ENCODE data around the gene HIVEP2. TPM values are rescaled to one million over a fixed set of nuclear protein-coding genes. Genes with fewer than 3 reads are reported as not detected.

HIVEP2 gene
- polyA plus RNA-seq, 3 donors, result 0.16 to 1.4 (median 0.64) TPM

GRCh38 chr6:142897659-142898058 lies 47.3 kb downstream of the HIVEP2 start:
- Histone ChIP-seq H3K9me3 (replicated peaks in 1 of 2; ENCODE audit: control insufficient read depth in 1 of 2, insufficient read depth in 1 of 2, low read length in 2 of 2) (no peaks in the 10 kb centered on the region), H3K4me2 (replicated peaks; ENCODE audit: extremely low read depth, low read length, poor library complexity, severe bottlenecking) (no peak overlapping the region), H3K36me3 (replicated peaks in 1 of 2; ENCODE audit: control insufficient read depth in 1 of 2, insufficient read depth in 2 of 2, low read length in 2 of 2) (no peaks in the 10 kb centered on the region), H3K9ac (ENCODE audit: insufficient read depth, low read length, poor library complexity, severe bottlenecking) (no peak overlapping the region), H3K4me1 (ENCODE audit: control insufficient read depth in 1 of 2, insufficient read depth in 2 of 2, low read length in 2 of 2) (peaks cover 3 to 7% of the 10 kb centered on the region in 2 donors), H3K27me3 (ENCODE audit: control insufficient read depth in 2 of 2, insufficient read depth in 2 of 2, low read length in 2 of 2) (no peaks in the 10 kb centered on the region), H3K79me2 (ENCODE audit: insufficient read depth, low read length) (no peaks in the 10 kb centered on the region), H2AFZ (ENCODE audit: insufficient read depth, low read depth, low read length, poor library complexity, severe bottlenecking) (no peak overlapping the region), H3K27ac (ENCODE audit: low read depth in 1 of 2, low read length in 2 of 2) (no peak overlapping the region), H3K4me3 (replicated peaks in 1 of 3; ENCODE audit: low read depth in 2 of 3, low read length in 3 of 3) (no peak overlapping the region), H4K20me1 (ENCODE audit: insufficient read depth, low read length) (no peaks in the 10 kb centered on the region)
- no peak for TF ChIP-seq CTCF (IDR thresholded peaks at IDR 0.05)
- peaks cover 0 to 1% (median 0%) of the 10 kb centered on the region in 7 donors for H3K9me3 Mint-ChIP-seq
- no peak for DNase-seq
- 100% methylated on average over 2 of the region's 2 CpGs for WGBS (ENCODE audit: insufficient coverage)
- H3K4me3 Mint-ChIP-seq, result no peak overlapping the region
- H3K36me3 Mint-ChIP-seq, result peaks cover 0 to 3% of the 10 kb centered on the region in 2 donors
- peaks cover 14% of the 10 kb centered on the region for H3K4me1 Mint-ChIP-seq
- H3K27me3 Mint-ChIP-seq (ENCODE audit: low read depth in 3 of 3), result no peaks in the 10 kb centered on the region
- no peak overlapping the region for H3K27ac Mint-ChIP-seq
- intact Hi-C loops (cut with micrococcal nuclease), result no loop called here

- intact Hi-C loops (cut with micrococcal nuclease), result no loop called here
- no peak for TF ChIP-seq CTCF (IDR thresholded peaks at IDR 0.05)
- Histone ChIP-seq H3K4me1 (ENCODE audit: control insufficient read depth in 1 of 2, insufficient read depth in 2 of 2, low read length in 2 of 2) (no peaks in the 10 kb centered on the region), H3K79me2 (ENCODE audit: insufficient read depth, low read length) (no peaks in the 10 kb centered on the region), H3K36me3 (replicated peaks in 1 of 2; ENCODE audit: control insufficient read depth in 1 of 2, insufficient read depth in 2 of 2, low read length in 2 of 2) (no peaks in the 10 kb centered on the region), H3K9ac (ENCODE audit: insufficient read depth, low read length, poor library complexity, severe bottlenecking) (no peak overlapping the region), H3K4me3 (replicated peaks in 1 of 3; ENCODE audit: low read depth in 2 of 3, low read length in 3 of 3) (no peak overlapping the region), H4K20me1 (ENCODE audit: insufficient read depth, low read length) (no peaks in the 10 kb centered on the region), H3K9me3 (replicated peaks in 1 of 2; ENCODE audit: control insufficient read depth in 1 of 2, insufficient read depth in 1 of 2, low read length in 2 of 2) (no peaks in the 10 kb centered on the region), H2AFZ (ENCODE audit: insufficient read depth, low read depth, low read length, poor library complexity, severe bottlenecking) (no peak overlapping the region), H3K27ac (ENCODE audit: low read depth in 1 of 2, low read length in 2 of 2) (no peak overlapping the region), H3K4me2 (replicated peaks; ENCODE audit: extremely low read depth, low read length, poor library complexity, severe bottlenecking) (no peak overlapping the region), H3K27me3 (ENCODE audit: control insufficient read depth in 2 of 2, insufficient read depth in 2 of 2, low read length in 2 of 2) (no peaks in the 10 kb centered on the region)
- H3K9me3 Mint-ChIP-seq, result peaks cover 0 to 1% (median 0%) of the 10 kb centered on the region in 7 donors
- H3K36me3 Mint-ChIP-seq, result peaks cover 0 to 3% of the 10 kb centered on the region in 2 donors
- peaks cover 0 to 2% (median 0%) of the 10 kb centered on the region in 3 donors for H3K27me3 Mint-ChIP-seq (ENCODE audit: low read depth in 3 of 3)
- no peak for DNase-seq
- H3K4me3 Mint-ChIP-seq, result no peak overlapping the region
- no peak overlapping the region for H3K27ac Mint-ChIP-seq
- H3K4me1 Mint-ChIP-seq, result peaks cover 6% of the 10 kb centered on the region
Observed at GRCh38 chr6:142896732-142897131, 48.2 kb downstream of the HIVEP2 start.
